DMS153 treated with DMSO at 0.1 percent for 48 hours (cell line): ENCODE data around the gene ZNF598.
"Not testable (repeated sequence)": the region's sequence is repeated elsewhere in the genome, so short reads cannot be mapped to it uniquely, and the experiment has no call there.

Experiments
- DNase-seq: peaks from one replicate; lab custom pipeline; 2025; ENCODE audit not compliant: unreplicated experiment; lab: John Stamatoyannopoulos, UW

Gene ZNF598

GRCh38 chr16:2040787-2041522 lies 31.3 kb upstream of the ZNF598 start:
- DNase-seq = no peak

GRCh38 chr16:2040041-2040786 lies 30.6 kb upstream of the ZNF598 start:
- no peak for DNase-seq

GRCh38 chr16:2039274-2040031 lies 29.8 kb upstream of the ZNF598 start:
- DNase-seq = peak; percentile 55

GRCh38 chr16:2038382-2039231 lies 29.0 kb upstream of the ZNF598 start:
- DNase-seq = no peak

- DNase-seq = no peak
These were observed 28.2 kb upstream of the ZNF598 start for GRCh38 chr16:2037647-2038381.

GRCh38 chr16:2037115-2037514 lies 27.5 kb upstream of the ZNF598 start:
- no peak for DNase-seq

GRCh38 chr16:2036200-2036966 lies 26.8 kb upstream of the ZNF598 start:
- DNase-seq = no peak

- peak; percentile 62 for DNase-seq
These were observed 26.0 kb upstream of the ZNF598 start for GRCh38 chr16:2035431-2036199.

- no peak for DNase-seq
These were observed 25.2 kb upstream of the ZNF598 start for GRCh38 chr16:2034696-2035430.

GRCh38 chr16:2033909-2034695 lies 24.5 kb upstream of the ZNF598 start:
- DNase-seq = not testable (repeated sequence)

- no peak for DNase-seq
These were observed 23.7 kb upstream of the ZNF598 start for GRCh38 chr16:2033057-2033908.

GRCh38 chr16:2032285-2033056 lies 22.9 kb upstream of the ZNF598 start:
- no peak for DNase-seq

GRCh38 chr16:2031081-2031577 lies 21.5 kb upstream of the ZNF598 start:
- no peak for DNase-seq

- no peak for DNase-seq
These were observed 20.4 kb upstream of the ZNF598 start for GRCh38 chr16:2030036-2030435.

GRCh38 chr16:2029350-2029749 lies 19.7 kb upstream of the ZNF598 start:
- DNase-seq = no peak
